Keratinocyte (primary cell): ENCODE measurements around the gene TNFRSF25.

Experiments
- CTCF ChIP-seq, 3 experiments: IDR thresholded peaks in 1 of 3; conservative IDR thresholded peaks in 1 of 3; optimal IDR thresholded peaks in 1 of 3; 2 replicates in 2 of 3; 3 replicates in 1 of 3; pipeline versions ENCODE3 to v1.5.1; 2011; ENCODE audit warnings: low read length in 3 of 3, mild to moderate bottlenecking in 3 of 3, moderate library complexity in 2 of 3, control low read depth in 1 of 3, inconsistent platforms in 1 of 3; ENCODE audit not compliant: insufficient read depth in 2 of 3; ENCODE audit errors: extremely low read depth in 1 of 3
- EZH2 ChIP-seq: IDR thresholded peaks from one replicate; pipeline ENCODE4 v1.6.1; 2012; ENCODE audit warnings: inconsistent platforms, mild to moderate bottlenecking, low read length, moderate library complexity

- TF ChIP-seq CTCF (optimal IDR thresholded peaks at IDR 0.05 in 1 of 3, IDR thresholded peaks at IDR 0.05 in 1 of 3, conservative IDR thresholded peaks at IDR 0.05 in 1 of 3; ENCODE audit: extremely low read depth in 1 of 3, insufficient read depth in 2 of 3, low read length in 3 of 3) (no peak), EZH2 (no peak)
These were observed 40.3 kb downstream of the TNFRSF25 start for GRCh38 chr1:6425658-6426057.
